ENCODE data around the gene APOB. TPM values are rescaled to one million over a fixed set of nuclear protein-coding genes. Genes with fewer than 3 reads are reported as not detected.

The APOB gene
- total RNA-seq, 1 experiment from 2014 or later = 1.5 TPM

GRCh38 chr2:21042958-21043743, 722 bp downstream of the APOB start:
- ATAC-seq (peak; percentile 45), DNase-seq (ENCODE audit: low spot score) (peak; percentile 81)
- H3K27ac Mint-ChIP-seq = no peak overlapping the region
- ChIA-PET POLR2A (no interaction called here), CTCF (interaction anchor here (0.8 to 4.4 kb wide), 15 partner anchors 10 to 382 kb away, joined by 3 to 42 read pairs (median 4); partner anchors contain the start of gene TDRD15)
- no peaks in the 10 kb centered on the region for H3K36me3 Mint-ChIP-seq
- peaks cover 16% of the 10 kb centered on the region for H3K27me3 Mint-ChIP-seq (ENCODE audit: low read depth)
- peaks cover 40% of the 10 kb centered on the region for H3K4me1 Mint-ChIP-seq
- peak overlapping the region; percentile 94 for H3K4me3 Mint-ChIP-seq
- no peaks in the 10 kb centered on the region for H3K9me3 Mint-ChIP-seq
- no peak for TF ChIP-seq ATF1 (CRISPR knock-in tag; IDR thresholded peaks at IDR 0.05)
- peak; percentile 29; the same call in 1 of the 2 replicates for TF ChIP-seq MAX (CRISPR knock-in tag; IDR thresholded peaks at IDR 0.05)
- TF ChIP-seq CTCF (IDR thresholded peaks at IDR 0.05) = peak; percentile 98
- no peak for TF ChIP-seq RORB (CRISPR knock-in tag; IDR thresholded peaks at IDR 0.05)
- peak; percentile 95 for TF ChIP-seq ZNF121 (CRISPR knock-in tag; IDR thresholded peaks at IDR 0.05)
- TF ChIP-seq GABPB1 (CRISPR knock-in tag; IDR thresholded peaks at IDR 0.05) = peak; percentile 94

- no peak for DNase-seq (ENCODE audit: low spot score)
- Mint-ChIP-seq H3K4me3 (peak overlapping the region; percentile 94), H3K27ac (no peak overlapping the region), H3K36me3 (no peaks in the 10 kb centered on the region), H3K27me3 (ENCODE audit: low read depth) (peaks cover 16% of the 10 kb centered on the region), H3K4me1 (peaks cover 35% of the 10 kb centered on the region), H3K9me3 (no peaks in the 10 kb centered on the region)
- no peak for TF ChIP-seq RORB (CRISPR knock-in tag; IDR thresholded peaks at IDR 0.05)
- no peak for TF ChIP-seq PRDM15 (CRISPR knock-in tag; IDR thresholded peaks at IDR 0.05)
- TF ChIP-seq IRF1 (CRISPR knock-in tag; IDR thresholded peaks at IDR 0.05) = no peak
- no peak for ATAC-seq
- ChIA-PET CTCF (interaction anchor here (0.5 to 4.4 kb wide), 12 partner anchors 10 to 432 kb away, joined by 3 to 42 read pairs (median 4); partner anchors contain the start of gene TDRD15), POLR2A (no interaction called here)
Observed at GRCh38 chr2:21042708-21042957, 1.2 kb downstream of the APOB start.

GRCh38 chr2:21041943-21042707, 1.7 kb downstream of the APOB start:
- ChIA-PET CTCF (interaction anchor here (0.5 to 4.4 kb wide), 12 partner anchors 26 to 432 kb away, joined by 3 to 42 read pairs (median 4); partner anchors contain the start of gene TDRD15), POLR2A (no interaction called here)
- no peaks in the 10 kb centered on the region for H3K9me3 Mint-ChIP-seq
- H3K27ac Mint-ChIP-seq = no peak overlapping the region
- peak overlapping the region; percentile 94; the same call in 1 of the 2 replicates for H3K4me3 Mint-ChIP-seq
- DNase-seq (ENCODE audit: low spot score) = no peak
- ATAC-seq = no peak
- H3K36me3 Mint-ChIP-seq = no peaks in the 10 kb centered on the region
- H3K27me3 Mint-ChIP-seq (ENCODE audit: low read depth) = peaks cover 16% of the 10 kb centered on the region
- peak; percentile 88 for TF ChIP-seq GABPB1 (CRISPR knock-in tag; IDR thresholded peaks at IDR 0.05)
- no peak for TF ChIP-seq HMGA2 (CRISPR knock-in tag; IDR thresholded peaks at IDR 0.05)
- TF ChIP-seq USF2 (CRISPR knock-in tag; IDR thresholded peaks at IDR 0.05) = no peak
- no peak for TF ChIP-seq MLX (CRISPR knock-in tag; IDR thresholded peaks at IDR 0.05)
- no peak for TF ChIP-seq MYBL2 (CRISPR knock-in tag; IDR thresholded peaks at IDR 0.05)
- peaks cover 29% of the 10 kb centered on the region for H3K4me1 Mint-ChIP-seq
